GM19099 (cell line): ENCODE data around the gene CCDC40.

Source experiments
- POLR2A ChIP-seq: IDR thresholded peaks from 3 replicates; pipeline ENCODE4 v1.6.1; 2011; ENCODE audit warnings: low read depth; ENCODE audit not compliant: insufficient read length; ENCODE audit errors: extremely low read depth

Gene CCDC40

DNA sequence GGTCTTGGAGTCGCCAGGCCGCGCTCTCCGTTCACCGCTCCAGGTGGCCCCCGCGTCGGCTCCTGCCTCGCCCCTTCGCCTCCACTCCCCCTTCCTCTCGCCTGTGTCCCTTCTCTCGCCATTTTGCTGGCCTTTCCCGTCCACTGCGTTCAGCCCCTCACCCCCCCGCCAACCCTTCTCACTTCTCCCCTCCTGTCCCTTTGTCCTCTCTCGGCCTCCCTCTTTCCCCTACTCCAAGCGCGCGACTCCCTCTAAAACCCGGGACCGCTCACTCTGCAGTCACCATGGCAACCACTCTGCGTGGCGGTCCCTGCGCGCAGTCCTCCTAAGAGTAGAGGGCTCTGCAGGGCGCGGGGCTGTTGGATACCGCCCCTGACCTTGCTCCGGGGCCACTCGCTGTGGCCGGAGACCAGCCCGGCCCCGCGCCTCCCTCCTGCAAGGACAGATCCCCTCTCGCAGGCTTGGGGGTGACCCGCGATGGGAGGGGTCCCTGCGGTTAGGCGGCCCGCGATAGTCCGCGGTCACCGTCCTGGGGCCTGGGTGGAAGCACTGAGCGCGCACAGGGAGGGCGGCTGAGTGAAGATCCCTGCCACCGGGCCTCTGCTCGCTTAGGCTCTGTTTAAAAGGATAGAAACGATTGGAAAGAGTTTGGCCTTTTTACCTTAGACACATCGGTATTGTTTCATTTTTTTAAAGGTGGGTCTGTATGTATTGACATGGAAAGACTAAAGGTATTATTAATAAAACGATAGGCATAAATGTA lies 454 bp downstream of the CCDC40 start:
- no peak for TF ChIP-seq POLR2A

DNA sequence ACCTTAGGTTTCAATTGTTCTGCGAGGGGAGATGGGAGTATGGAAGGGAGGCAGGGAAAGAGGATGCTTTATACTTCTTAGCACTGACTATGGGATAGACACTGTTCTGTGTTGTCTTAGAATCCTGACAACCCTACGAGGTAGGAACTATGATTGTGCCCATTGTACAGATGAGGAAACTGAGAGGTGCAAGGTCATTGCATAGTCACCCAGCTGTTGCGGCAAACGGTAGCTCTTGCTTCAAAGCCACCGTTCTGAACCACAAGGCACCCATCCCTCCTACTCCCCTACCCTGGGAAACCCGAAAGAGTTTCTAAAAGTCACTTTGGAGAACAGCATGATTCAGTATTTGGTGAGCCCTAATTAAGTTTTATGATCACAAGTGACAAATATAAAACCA lies 7.5 kb downstream of the CCDC40 start:
- no peak for TF ChIP-seq POLR2A

DNA sequence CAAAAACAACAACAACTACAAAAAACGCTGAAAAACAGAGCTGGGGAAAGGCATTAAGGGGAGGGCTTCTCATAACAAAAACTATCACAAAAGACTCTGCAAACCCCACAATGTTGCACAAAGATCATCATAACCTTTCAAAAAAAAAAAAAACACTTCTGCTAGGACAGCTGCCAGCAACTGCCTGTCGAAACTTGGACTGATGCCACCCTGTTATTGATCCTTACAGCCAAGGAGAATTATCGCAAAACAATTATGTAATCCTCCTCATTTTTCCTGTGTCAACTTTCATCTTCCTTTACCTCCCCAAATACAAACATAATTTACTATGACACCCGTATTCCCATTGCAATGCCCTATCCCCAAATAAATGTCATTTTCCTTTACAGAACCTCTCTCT lies 9.3 kb downstream of the CCDC40 start:
- TF ChIP-seq POLR2A, result no peak

DNA sequence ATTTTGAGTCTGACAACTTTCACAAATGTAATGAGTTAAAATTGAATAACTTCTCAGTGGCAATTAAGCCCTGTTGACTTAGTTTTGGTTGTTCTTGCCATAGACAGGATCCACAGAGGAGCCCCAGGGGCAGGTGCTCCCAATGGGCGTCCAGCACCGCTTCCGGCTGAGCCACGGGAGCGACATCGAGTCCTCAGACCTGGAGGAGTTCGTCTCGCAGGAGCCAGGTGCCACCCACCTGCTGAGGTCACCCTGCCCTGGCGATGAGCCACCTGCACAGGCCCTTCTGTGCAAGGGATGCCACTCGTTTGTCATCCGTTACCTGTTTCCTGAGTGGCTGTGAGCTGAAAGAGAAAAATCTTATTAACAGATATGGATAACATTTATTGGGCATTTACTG lies 10.7 kb downstream of the CCDC40 start:
- no peak for TF ChIP-seq POLR2A

DNA sequence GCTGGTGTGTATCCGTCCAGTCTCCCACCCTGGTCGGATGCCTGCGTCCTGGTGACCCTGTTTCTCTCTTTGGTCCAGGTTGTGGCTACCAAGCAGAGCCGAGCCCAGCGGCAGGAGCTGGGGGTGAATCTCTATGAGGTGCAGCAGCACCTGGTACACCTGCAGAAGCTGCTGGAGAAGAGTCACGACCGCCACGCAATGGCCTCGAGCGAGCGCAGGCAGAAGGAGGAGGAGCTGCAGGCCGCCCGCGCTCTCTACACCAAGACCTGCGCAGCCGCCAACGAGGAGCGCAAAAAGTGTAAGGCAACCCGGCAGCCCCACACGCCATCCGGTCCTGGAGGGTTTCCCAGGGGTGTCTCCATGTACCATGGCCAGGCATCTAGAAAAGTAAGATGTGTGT lies 13.5 kb downstream of the CCDC40 start:
- no peak for TF ChIP-seq POLR2A

DNA sequence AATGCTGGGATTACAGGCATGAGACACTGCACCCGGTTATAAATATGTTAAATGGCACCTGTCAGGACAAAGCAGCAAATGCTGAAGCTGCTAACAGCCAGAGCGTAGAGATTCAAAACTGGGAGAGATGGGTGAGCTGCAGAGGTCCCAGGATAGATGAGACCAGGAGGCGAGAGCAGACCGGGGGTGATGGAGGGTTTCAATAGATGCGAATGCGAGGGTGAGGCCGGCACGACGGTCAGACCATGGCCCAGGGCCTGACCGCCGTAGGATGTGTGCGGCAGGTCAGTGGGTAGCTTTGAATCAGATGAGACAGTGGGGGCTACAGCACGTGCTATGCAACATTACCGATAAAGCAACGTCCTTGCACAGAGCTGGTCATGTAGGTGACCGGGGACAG lies 14.3 kb downstream of the CCDC40 start:
- TF ChIP-seq POLR2A, result no peak

DNA sequence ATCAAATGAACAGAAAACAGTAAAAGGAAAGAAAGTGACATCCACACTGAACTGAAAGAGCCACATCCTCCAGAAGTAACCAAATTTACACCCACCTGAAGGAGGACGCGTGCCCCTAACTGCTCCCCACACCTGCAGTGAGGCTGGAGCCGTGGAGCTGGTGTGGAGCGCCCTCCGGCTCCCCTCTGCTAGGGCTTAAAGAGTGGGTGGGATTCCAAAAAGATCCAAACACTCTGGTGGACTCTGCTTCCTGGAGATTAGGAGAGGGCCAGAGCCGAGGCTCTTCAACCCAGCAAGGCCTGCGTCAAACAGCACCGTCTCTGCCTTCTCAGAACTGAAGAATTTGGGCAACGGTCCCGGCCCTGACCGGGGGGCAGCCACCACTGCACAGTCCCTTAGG lies 15.2 kb downstream of the CCDC40 start:
- no peak for TF ChIP-seq POLR2A

DNA sequence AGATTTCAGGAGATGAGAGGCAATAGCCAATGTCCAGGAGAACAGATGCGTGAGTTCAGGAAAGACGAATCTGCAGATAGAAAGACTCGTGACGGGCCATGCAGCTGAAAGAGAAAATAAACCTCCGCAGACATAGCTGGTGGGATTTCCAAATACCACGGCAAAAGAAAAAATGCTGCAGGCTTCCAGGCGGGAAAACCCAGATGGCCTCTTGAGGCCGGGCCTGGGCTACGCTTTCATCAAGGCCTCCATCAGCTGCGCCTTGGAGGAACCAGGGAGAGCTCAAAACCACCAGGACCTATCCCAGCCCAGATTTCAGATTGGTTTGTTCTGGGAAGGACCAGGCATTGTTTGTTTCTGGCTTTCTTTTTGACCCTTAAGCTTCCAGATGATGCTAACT lies 16.7 kb downstream of the CCDC40 start:
- no peak for TF ChIP-seq POLR2A

DNA sequence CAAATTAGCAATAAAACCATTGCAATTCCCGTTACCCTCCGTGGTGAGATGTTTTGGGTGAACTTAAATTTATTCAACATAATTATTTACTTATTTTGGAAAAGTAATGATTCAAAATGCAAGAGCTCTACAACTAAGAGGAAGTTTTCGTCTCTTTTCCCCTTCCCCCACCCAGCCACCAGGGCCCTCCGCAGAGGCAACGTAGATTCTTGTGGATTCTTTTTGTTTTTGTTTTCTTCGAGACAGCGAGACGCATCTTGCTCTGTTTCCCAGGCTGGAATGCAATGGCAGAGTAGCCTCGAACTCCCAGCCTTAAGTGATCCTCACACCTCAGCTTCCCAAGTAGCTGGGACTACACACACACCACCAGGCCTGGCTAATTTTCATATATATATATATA lies 19.2 kb downstream of the CCDC40 start:
- TF ChIP-seq POLR2A, result no peak

DNA sequence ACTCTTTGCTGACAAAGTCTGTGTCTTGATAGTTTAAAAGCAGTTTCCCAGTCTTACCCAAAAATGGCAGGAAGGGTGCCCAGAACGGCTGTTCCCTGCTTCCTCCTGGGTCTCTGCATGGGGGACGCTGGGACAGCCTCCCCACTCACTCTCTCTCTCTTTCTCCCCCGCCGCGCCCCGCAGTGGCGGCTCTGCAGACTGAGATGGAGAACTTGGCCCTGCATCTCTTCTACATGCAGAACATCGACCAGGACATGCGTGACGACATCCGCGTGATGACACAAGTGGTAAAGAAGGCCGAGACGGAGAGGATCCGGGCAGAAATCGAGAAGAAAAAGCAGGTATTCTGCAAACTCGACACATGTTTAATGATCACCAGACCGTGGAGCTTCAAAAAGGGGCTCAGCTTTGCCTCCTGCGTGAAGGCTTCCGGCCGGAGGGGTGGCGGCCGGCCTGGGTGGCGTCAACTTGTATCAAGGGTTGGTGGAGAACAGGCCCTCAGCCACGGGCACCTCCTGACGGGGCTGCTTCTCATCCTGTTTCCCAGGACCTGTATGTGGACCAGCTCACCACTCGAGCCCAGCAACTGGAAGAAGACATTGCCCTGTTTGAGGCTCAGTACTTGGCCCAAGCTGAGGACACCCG lies 22.0 kb downstream of the CCDC40 start:
- no peak for TF ChIP-seq POLR2A

DNA sequence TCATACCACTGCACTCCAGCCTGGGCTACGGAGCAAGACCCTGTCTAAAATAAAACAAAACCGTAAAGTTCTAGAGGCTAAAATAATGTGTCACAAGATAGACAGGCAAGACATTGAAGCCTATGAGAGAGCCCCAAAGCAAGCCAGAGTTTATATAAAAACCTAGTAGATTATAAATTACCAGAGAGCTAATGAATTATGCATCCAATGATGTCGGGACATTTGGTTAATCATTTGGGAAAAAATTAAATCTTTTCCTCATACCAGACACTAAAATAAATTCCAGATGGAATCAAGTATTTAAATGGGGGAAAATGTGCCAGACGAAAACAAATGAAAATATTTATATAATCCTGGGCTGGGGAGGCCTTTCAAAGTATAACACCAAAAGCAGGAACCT lies 24.2 kb downstream of the CCDC40 start:
- no peak for TF ChIP-seq POLR2A

DNA sequence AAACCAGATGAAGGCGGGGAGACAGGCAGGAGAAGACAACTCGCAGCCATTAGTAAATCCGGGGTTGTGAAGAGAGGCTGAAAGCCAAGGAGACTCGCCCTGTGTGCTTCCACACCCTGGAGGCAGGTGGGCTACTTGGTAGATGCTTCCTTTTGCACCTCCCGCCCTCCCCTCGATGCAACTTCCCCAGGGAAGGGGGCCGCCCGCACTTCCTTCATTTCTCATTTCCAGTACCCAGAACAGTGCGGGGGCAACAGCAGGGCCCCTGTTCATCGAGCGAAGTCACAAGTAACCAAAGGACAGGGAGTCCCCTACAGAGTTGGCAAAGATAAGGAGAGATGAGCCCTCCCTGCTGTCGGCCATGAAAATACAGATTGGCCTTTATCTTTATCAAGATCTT lies 25.0 kb downstream of the CCDC40 start:
- no peak for TF ChIP-seq POLR2A

DNA sequence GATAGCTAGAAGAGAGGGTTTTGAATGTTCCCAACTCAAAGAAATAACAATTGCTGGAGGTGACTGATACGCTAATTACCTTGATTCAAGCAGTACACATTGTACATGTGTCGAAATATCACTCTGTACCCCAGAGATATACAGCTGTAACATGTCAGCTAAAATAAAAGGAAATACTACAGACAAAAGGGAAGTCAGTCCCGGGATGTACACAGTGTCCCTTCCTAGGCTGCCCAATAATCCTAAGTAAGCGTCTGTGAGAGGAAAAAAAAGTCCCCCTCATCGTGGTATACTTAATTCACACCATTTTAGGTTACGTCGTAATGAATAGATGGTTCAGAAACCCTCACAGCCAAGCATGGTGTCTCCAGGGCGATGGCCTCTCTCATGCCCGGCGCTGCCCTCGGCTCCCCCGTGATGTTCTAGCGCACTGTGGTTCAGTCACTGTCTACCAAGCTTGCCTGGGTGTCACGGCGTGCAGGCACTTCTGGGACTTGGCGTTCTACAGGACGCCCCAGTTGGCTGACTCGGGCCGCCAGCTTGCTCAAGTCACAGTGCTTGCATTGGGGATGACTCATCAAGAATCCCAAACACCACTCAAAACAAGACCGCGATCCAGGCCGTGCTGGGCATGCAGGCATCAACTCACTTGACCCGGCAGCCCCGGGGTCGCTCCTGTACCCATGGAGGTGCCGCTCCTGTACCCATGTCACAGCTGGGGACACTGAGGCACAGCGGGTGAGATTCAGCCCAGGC lies 27.6 kb downstream of the CCDC40 start:
- no peak for TF ChIP-seq POLR2A

DNA sequence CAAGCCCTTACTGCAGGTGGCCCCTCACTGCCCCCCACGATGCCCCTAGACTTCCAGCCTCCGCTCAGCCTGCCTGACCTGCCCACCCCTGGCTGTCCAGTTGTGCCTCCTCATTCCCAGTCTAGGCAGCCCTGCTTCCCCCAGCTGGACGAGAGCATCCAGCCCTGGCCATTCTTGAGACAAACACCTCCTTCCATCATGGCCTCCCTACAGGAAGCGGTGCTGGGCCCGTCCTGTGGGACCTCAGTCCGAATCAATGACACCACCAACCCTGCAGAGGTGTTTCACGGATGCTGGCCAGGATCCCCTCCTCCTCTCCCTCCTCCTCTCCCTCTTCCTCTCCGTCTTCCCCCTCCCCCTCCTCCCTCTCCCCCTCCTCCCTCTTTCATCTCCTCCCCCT lies 28.3 kb downstream of the CCDC40 start:
- TF ChIP-seq POLR2A, result no peak

DNA sequence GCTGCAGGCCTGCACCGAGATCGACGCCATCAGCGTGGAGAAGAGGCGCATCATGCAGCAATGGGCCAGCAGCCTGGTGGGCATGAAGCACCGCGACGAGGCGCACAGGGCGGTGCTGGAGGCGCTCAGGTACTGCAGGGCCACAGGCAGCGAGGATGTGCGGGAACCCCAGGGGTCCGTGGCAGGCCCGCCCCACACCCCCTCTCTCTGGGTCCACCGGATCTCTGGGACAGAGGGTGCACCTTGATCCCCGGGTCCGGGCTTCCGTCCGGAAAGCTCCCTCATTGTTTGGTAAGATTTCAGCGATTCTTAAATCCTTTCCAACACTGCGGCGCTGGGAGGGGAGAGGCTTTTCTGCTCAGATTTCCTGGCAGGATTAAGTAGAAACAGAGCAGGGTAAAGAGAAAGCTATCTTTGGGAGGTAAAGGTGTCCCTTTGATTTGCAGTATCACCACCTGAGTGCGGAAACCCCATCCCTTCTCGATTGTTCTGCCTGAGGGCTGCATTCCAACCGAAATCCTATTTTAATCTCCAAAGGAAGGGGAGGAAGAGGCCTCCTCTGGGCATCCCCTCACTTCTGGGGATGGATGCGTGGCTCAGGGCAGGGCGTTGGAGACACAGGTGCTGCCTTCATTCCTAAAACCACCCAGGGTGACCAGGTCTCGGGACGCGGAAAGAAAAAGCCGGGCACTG lies 29.2 kb downstream of the CCDC40 start:
- no peak for TF ChIP-seq POLR2A
